ENCODE data around the gene RMI2.

DNA sequence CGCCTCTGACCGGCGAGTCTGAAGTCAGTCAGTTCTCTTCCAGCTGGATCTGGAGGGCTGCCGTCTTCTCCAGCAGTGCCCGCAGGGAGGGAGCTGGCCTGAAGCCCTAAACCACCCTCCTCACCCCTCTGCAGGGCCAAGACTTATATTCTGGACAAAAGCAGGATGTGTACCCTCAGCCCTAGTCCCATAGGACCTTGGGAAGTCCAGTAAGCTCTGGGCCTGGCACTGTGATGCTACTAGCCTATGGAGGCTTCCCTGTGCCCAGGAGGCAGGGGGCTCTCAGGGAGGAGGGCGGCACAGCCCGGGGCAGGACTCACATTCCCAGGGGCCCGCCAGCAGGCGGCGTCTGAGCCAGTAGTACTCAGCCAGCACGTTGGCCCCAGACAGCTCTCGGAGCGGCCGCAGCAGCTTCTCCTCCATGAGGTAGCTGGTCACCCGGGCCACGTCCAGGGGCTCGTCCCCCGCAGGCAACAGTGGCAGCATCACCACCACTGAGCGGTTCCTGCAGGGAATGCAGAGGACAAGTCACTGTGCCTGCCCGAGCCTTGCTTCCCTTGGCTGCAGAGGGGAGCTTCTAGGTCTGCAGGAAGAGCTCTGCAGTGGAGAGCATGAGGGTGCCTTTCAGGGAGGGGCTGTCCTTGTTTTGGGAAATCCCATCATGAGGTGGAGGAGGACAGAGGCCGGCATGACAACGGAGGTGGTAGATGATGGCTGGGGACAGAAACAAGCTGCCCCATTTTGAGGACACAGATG lies 41.7 kb downstream of the RMI2 start:
- no peak for TF ChIP-seq TCF15 (CRISPR knock-in tag; IDR thresholded peaks at IDR 0.05)
- no peak for TF ChIP-seq EP300 (IDR thresholded peaks at IDR 0.05; ENCODE audit: low read length)
- TF ChIP-seq ZNF77 (CRISPR knock-in tag; IDR thresholded peaks at IDR 0.05) = no peak
- no peak for TF ChIP-seq CLOCK (CRISPR knock-in tag; IDR thresholded peaks at IDR 0.05; ENCODE audit: borderline replicate concordance)
- TF ChIP-seq KAT7 (CRISPR knock-in tag; IDR thresholded peaks at IDR 0.05; ENCODE audit: borderline replicate concordance) = no peak
